Fibroblast of peridontal ligament (primary cell): ENCODE results near the gene SALL1.

Experiments used
- DNase-seq: peaks from one replicate; pipeline ENCODE4 v3.0.0-alpha.2; 2010; ENCODE audit errors: extremely low read depth

The SALL1 gene

GRCh38 chr16:51156807-51157200, 5.7 kb upstream of the SALL1 start:
- no peak for DNase-seq

DNA sequence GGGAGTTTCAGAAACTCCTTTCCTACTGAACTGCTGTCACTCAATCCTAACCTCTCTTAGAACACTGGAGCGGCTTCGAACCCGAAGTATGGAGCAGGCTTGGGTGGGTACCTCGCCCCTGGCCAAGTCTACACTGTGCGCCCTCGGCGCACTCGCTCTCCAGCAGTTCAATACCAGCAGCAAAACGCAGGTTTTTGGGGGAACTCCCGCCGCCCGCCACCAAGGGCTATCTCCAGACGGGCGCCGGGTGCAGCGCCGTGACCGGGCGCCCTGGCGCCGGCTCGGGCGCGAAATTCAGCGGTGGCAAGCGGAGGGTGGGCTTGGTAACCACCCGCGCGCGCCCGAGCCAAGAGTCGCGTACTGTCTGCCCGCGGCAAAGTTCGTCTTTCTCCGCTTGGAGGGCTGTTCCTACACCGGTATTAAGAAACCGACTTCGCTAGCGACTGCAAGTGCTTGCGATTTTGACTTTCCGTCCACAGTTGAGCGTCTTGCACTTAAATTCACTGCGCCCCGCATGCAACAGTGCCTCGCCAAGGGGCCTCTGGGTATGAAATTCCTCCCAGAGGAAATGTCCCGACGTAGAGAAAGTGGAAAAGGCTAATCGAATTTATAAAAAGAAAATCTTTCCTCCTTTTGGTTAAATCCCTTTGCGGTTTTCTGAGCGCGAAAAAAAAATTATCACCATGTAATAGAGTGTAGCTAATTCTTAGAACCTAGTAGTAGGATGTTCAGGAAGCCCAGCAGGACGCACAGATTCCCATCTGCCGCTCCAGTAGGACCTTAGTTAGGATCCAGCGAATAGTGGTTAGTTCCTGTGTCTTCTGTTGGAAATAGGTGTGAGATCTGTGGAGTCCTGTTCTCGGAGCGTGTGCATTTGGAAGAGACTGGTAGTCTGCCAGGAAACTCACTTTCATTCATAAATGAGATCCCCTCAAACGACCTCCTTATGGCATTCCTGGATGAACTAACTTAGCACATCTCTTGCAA, 5.0 kb upstream of the SALL1 start:
- DNase-seq: peak; percentile 47

DNA sequence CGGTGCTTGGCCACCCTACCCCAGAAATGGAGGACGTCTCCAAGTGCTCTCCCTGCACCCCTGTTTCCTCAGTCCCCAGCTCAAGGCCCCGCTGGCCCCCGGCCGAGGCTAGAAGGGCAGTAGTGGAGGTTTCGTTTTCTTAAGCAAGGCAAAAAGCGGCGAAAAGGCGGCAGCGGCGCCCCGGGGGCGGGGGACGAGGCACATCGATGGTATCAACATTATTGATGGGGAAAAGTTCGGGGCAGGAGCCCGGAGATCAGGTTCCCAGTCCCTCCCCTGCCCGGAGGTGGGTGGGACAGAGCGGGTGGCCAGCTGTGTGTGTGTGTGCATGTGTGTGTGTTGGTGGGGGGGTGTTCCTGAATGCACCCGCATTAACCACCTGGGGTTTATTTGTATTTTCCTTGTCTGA, 4.1 kb upstream of the SALL1 start:
- no peak for DNase-seq

DNA sequence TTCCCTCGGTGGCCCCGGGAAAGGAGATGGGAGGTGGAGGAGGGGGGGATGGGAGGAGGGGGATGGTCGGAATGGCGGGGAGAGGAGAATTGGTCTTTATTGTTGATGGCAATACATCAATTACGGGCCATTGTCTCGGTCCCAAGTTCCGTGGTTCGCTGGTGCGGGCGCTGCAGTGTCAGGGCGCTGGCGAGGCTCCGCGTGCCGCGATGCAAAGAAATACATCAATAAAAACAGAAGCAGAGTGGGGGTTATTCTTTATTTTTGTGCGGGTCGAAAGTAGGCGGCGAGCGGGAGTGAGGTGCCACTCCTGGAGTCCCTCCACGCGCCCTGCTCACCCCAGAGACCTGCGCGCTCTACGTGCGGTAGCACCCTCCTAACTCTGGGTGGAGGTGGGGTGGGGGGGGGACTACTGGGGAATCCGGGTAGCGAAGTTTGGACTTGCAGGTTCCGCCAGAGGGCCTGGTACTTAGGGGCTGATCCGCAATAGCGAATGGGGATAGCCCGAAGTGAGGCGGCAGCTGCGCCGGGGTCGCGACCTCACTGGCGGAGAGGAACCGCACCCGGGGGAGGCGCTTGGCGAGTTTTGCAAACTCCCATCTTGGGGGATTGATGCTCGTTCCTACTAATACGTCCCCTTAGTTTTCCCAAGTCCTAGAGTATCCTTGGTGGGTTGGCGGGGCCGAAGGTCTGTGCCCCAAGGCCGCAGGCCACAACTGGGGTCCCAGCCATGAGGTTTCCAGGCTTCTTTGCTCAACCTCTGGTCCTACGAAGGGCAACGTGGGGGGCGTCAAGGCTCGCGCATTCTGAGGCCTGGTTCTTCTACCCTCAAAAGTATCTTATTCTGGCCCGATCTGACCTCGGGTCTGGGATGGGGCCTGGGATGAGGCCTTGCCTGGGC, 3.5 kb upstream of the SALL1 start:
- DNase-seq: no peak

- DNase-seq: no peak
Observed at GRCh38 chr16:51153577-51154031, 2.5 kb upstream of the SALL1 start.

GRCh38 chr16:51152691-51153576, 1.9 kb upstream of the SALL1 start:
- DNase-seq: peak; percentile 43

DNA sequence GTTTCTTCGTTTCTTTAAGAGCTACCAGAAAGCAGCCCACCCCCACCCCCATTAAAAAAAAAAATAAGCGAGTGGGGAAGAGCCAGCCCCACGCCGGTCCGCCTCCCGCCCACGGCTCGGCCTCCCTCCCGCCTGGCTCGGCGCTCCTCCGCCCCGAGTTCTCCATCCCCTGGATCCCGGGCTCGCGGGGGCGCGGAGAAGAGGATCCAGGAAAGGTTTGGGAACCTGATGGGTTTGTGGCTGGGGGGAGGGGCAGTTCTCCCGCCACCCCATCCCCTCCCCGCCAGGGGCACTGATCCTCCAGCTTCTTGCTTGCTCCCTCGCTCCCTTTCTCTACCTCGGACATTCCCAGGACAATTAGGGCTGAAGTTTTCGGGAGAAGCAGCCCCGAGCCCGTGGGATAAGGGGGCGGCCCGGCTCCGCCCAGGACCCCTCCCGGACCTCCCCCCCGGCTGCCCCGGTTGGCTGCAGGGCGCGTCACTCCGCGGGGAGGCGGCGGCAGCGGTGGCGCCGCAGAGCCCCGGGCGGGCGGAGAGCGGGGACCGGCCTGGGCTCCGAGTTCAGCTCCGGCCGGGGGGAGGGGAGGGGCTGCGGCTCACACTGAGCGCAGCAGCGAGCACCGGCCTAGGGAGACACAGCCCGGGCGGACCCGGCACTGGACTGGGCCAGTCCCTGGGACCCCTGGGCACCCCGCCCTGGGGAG, 1.0 kb upstream of the SALL1 start:
- peak; percentile 77 for DNase-seq

DNA sequence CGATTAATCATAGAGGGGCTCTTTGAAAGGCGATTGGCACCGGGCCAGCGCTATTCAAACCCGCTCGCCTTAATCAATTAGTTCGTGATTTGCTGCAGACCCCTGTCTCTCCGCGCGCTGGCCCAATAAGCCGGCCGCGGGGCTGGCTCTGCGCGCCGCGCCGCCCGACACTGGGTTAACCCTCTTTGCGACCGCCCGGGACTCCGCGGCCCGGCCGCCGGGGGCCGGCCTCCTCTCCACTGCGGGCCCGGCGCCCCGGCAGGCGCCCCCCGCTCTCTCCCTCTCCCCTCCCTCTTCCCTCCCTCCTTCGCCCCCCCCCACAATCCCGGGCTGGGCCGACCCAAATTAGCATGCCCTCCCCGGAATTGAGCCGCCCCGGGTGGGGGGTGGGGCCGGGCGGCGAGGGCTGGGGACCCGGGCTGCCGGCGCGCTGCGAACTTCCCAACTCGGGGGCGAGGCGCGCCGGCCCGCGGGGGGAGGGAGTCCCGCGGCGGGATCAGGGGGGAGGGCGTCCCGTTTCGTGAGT, 428 bp upstream of the SALL1 start:
- peak; percentile 79 for DNase-seq

DNA sequence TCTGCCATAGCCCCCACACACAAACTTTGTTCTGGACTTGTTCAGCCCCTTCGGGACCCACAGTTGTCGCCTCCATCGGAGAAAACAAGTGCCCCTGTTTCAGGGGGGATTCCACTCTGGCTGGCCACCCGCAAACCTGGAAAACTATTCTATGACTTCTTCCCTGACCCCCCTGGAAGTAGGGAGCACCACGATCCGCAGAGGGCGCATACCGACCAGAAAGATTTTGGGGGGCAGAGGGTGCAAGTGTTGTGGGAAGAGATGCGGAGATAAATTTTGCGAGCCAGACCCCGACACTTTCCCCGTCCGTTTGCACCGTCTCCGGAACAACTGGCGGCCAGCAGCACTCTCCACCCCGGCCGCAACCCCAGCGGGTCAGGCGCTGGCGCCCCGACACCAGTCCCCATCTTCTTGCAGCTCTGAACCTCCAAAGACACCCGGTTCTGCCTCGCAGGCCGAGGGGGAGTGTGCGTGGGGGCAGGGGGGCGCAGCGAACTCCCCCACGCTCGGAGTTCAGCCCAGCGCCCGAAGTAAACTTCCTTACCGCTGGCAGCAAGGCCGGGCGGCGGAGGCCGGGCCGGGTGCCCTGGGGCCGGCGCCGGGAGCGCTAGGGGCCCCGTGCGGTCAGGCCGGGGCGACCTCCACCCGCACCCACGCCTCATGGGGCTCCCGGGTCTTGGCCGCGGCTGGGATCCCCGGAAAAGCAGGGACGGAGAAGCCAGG, 744 bp downstream of the SALL1 start:
- DNase-seq: no peak

DNA sequence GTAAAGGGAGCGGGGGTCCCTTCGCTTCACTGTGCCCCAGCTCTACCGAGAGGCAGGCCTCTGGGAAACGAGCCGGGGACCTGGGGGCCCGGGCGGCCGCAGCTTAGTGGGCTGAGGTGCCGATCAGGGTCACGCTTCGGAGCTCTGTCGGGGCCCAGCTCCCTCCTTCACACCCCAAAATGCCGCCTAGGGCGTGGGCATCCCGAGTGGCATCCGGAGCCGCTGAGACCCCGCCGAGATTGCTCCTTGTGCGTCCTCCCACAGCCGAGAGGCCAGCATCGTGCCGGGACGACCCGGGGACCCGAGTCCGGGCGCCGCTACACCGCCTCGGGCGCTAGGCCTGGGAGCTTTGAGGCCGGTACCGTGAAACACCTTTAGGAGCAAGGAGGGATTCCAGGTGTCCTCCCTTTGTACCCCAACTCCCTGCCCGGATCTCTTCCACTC, 1.3 kb downstream of the SALL1 start:
- DNase-seq: no peak

- peak; percentile 40 for DNase-seq
Observed at GRCh38 chr16:51149251-51149661, 1.8 kb downstream of the SALL1 start.

DNA sequence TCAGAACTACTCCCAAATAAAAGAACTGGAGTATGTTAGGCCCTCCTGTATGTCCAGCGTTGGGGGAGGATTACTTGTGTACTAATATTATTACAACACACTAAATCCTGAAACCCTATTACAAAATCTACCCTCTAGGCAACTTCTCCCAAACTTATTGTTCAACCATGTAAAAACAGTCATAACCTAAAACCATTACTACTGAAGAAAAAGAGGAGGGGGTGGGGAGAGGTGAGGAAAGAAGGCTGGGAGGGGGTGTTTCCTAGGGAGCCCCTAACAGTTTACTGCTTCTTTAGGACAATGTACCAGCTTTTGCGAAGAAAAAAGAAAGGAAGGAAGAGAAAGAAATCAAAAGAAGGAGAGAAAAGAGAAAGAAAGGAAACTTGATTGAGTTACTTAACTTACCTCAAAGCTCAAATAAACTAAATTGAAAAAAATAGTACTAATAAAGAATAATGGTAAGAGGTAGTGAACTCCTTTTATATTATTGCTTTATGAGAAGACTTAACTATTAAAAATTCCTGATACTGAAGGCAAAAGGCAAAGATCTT, 2.3 kb downstream of the SALL1 start:
- peak; percentile 46 for DNase-seq

DNA sequence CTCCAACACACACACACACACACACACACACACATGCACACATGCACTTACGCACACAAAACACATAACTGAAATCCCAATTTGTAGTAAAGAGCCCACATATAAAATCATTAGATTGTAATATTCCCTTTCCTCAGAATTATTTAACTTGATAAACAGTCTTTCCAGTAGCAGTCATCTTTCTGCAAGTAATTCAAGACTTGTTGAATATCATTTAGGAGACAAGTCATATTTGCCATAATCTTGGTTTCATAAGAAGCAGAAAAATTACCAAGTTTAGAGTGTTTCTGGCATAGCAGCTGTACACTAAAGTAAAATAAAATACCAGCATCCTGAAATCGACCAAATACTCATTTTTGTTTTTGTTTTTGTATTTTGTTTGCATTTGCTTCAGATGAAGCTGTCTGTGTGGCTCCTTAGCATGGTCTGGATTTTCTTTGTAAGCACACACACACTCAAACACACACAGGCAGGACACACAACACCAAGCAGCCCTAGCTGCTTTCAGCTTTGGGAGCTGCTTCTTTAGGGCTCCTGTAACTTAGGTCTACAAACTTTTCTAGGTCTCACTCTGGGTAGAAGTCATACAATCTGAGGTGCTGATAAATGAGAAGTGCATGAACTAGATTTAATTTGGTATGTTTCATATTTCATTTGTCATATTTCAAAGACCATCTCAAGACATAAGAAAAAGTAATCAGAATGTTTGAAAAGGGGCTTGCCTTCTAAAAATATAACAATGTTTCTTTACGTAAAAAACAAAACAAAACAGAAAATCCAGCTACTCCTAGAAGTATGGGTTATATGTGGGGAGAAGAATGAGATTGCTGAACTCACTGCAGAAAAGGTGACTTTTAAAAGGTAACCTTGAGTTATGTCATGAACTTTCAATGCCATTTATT, 3.0 kb downstream of the SALL1 start:
- DNase-seq: peak; percentile 21

GRCh38 chr16:51146256-51146924, 4.7 kb downstream of the SALL1 start:
- peak; percentile 82 for DNase-seq

- no peak for DNase-seq
Observed at GRCh38 chr16:51144203-51144602, 6.9 kb downstream of the SALL1 start.

DNA sequence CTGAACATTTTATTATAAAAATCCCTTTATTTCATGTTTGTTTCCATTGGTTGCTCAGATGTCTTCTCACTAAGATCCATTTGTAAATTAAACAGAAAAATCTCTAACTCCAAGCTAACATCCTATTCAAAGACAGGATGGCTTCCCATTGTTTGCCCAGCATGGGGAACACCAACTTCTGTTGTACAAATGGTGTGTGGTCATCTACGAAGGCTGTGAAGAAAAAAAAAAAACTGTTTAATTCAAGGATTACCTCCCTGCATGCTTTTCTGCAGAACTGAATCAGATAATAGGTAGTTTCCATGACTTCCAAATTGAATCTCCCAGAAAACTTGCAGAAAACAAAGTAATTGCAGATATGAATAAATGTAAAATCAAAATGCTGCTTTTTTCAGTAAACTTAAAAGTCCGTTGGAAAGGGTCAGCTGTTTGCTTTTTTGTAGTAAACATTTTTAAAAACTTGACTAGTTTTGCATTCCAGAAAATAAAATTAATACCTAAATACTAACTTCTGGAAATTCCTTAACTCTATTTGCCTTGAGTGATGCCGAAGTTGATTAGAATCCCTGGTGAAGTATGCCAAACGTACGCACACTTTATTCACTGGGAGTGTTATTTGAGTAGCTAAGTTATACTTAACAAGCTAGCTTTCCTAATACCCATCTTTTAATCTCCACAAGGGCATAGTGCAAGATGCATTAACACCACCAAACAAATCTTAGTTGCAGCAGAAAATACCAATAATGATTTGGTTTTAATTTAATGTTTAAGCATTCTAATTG, 7.7 kb downstream of the SALL1 start:
- no peak for DNase-seq

DNA sequence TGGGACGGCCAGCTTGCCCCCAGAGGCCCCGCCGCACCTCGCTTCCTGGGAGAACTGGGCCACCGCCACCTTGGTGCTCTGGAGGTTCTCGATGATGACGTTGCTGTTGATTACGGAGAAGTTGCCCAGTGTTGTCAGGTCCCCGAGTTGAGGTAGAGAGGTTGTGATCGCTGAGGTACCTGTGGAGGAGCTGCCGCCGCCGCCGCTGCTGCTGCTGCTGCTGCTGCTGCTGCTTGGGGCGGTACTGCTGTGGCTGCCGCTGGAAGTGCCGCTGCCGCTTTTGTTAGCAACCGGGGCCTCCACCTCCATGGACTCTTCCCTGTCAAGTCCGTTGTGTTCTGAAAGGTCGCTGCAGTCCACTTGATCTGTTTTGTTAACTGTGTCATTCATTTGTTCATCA, 9.5 kb downstream of the SALL1 start:
- DNase-seq: no peak
